Ammon's horn (tissue), 1 donor: ENCODE measurements around the gene DMAP1.

Experiments
- DNase-seq: peaks from one replicate; pipeline ENCODE4 v3.0.0-alpha.2; 2016; ENCODE audit warnings: low spot score

The DMAP1 gene

GRCh38 chr1:44254392-44254910 is 41.2 kb downstream of the DMAP1 start:
- no peak for DNase-seq

GRCh38 chr1:44256762-44257554 is 43.7 kb downstream of the DMAP1 start:
- DNase-seq: no peak

- no peak for DNase-seq
These were observed 45.8 kb downstream of the DMAP1 start for GRCh38 chr1:44259090-44259489.

GRCh38 chr1:44260792-44261170 is 47.5 kb downstream of the DMAP1 start:
- no peak for DNase-seq

GRCh38 chr1:44261171-44261817 is 48.0 kb downstream of the DMAP1 start:
- DNase-seq: no peak

GRCh38 chr1:44261962-44262361 is 48.7 kb downstream of the DMAP1 start:
- no peak for DNase-seq

- DNase-seq: no peak
These were observed 49.1 kb downstream of the DMAP1 start for GRCh38 chr1:44262414-44262813.

GRCh38 chr1:44262816-44263567 is 49.7 kb downstream of the DMAP1 start:
- no peak for DNase-seq

- DNase-seq: no peak
These were observed 50.5 kb downstream of the DMAP1 start for GRCh38 chr1:44263568-44264450.

GRCh38 chr1:44264451-44264771 is 51.1 kb downstream of the DMAP1 start:
- DNase-seq: no peak

GRCh38 chr1:44265656-44266358 is 52.5 kb downstream of the DMAP1 start:
- DNase-seq: no peak

GRCh38 chr1:44266400-44267344 is 53.4 kb downstream of the DMAP1 start:
- DNase-seq: no peak

GRCh38 chr1:44267438-44267837 is 54.2 kb downstream of the DMAP1 start:
- DNase-seq: no peak

GRCh38 chr1:44268054-44268453 is 54.8 kb downstream of the DMAP1 start:
- DNase-seq: no peak
